Coronary artery (tissue), 2 donors: ENCODE measurements around the gene ZMYND8.
"Not testable (repeated sequence)": the region's sequence is repeated elsewhere in the genome, so short reads cannot be mapped to it uniquely, and the experiment has no call there.

ENCODE experiments used
- DNase-seq: peaks from one replicate; pipeline ENCODE4 v3.0.0-alpha.2; 2017; ENCODE audit warnings: low spot score
- H3K27ac ChIP-seq, 2 donors: fragments of 200-600 bp; sonication (generic); one replicate each; pipeline ENCODE4 v1.5.1; 2016 to 2019
- H3K4me3 ChIP-seq: fragments of 200-600 bp; sonication (generic); 2 replicates; pipeline ENCODE4 v1.5.1; 2016; ENCODE audit warnings: mild to moderate bottlenecking, moderate library complexity
- TF ChIP-seq, protein P1 (sequence below): fragments of 200-600 bp; sonication (generic); IDR thresholded peaks from one replicate; pipeline ENCODE4 v1.5.1; 2019; ENCODE audit warnings: antibody characterized with exemption

Gene ZMYND8

DNA sequence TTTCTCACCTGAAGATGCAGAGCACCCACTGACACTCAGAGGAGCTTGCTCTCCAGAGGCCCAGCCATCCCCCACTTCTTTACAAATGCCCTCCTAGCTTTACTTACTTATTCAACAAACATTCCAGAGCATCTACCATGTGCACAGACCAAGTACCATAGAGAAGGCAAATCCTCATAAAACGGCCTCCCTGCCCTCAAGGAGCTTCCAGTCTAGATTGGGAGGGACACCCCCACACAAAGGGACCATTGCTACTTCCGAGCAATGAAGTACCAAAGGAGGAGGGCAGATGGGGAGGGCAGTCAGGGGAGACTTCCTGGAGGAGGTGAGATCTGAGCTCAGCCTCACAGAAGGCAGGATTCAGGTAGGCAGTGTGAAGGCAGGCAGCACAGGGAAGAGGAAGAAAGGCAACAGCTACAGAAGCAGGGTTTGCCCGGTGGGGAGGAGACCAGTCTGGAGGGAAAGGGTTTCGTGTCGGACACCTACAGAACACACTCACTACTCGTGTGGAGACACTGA lies 108.0 kb downstream of the ZMYND8 start:
- Histone ChIP-seq H3K4me3 (no peak overlapping the region), H3K27ac (no peak overlapping the region)
- TF ChIP-seq, protein P1, sequence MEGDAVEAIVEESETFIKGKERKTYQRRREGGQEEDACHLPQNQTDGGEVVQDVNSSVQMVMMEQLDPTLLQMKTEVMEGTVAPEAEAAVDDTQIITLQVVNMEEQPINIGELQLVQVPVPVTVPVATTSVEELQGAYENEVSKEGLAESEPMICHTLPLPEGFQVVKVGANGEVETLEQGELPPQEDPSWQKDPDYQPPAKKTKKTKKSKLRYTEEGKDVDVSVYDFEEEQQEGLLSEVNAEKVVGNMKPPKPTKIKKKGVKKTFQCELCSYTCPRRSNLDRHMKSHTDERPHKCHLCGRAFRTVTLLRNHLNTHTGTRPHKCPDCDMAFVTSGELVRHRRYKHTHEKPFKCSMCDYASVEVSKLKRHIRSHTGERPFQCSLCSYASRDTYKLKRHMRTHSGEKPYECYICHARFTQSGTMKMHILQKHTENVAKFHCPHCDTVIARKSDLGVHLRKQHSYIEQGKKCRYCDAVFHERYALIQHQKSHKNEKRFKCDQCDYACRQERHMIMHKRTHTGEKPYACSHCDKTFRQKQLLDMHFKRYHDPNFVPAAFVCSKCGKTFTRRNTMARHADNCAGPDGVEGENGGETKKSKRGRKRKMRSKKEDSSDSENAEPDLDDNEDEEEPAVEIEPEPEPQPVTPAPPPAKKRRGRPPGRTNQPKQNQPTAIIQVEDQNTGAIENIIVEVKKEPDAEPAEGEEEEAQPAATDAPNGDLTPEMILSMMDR = no peak
- DNase-seq = no peak

- Histone ChIP-seq H3K4me3 (no peak overlapping the region), H3K27ac (no peak overlapping the region)
- TF ChIP-seq, protein P1 = no peak
- no peak for DNase-seq
Observed at GRCh38 chr20:47247972-47248371, 108.5 kb downstream of the ZMYND8 start.

DNA sequence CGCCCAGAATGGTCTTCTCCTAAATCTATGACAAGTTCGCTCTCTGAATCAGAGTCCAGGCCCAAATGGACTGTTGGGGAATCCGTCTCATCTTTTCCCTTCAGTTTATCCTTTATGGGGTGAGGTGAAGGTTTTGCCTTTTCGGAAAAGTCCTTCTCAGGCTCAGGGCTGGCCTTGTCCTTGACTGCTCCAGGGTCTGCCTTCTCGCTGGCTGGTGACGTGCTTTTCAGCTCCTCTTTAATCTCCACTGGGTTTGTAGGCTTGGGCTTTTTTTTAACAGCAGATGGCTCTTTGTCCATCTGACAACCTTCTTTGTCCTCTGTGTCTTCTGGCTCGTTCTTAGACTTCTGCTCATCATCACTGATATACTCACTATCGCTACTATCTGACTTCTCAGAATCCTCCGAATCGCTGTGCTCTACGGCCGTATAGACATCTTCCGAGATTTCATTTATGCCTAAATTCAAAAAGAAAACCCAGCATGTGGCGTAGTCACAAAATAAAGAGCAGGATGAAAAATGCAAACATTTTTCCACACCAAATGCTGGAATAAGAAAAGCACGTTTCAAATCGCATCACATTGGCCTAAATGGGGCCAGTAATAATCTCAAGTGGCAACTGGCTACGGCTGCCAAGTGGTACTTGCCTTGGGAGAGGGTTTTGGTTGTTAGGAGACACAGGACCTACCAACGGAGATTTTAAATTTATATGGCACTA lies 110.3 kb downstream of the ZMYND8 start:
- H3K4me3 ChIP-seq = no peak overlapping the region
- TF ChIP-seq, protein P1 = no peak
- DNase-seq = no peak

DNA sequence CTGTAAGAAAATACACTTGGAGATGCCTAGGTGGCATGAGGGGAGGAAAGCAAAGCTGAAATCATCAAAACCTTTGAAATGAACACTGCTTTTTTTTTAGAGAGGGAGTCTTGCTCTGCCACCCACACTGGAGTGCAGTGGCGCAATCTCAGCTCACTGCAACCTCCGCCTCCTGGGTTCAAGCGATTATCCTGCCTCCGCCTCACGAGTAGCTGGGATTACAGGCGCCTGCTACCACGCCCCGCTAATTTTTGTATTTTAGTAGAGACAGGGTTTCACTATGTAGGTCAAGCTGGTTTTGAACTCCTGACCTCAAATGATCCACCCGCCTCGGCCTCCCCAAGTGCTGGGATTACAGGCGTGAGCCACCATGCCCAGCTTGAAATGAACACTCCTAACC lies 111.3 kb downstream of the ZMYND8 start:
- not testable (repeated sequence) for H3K27ac ChIP-seq

More for the DNA sequence above, 110.3 kb downstream of the ZMYND8 start:
- H3K27ac ChIP-seq = no peak overlapping the region

DNA sequence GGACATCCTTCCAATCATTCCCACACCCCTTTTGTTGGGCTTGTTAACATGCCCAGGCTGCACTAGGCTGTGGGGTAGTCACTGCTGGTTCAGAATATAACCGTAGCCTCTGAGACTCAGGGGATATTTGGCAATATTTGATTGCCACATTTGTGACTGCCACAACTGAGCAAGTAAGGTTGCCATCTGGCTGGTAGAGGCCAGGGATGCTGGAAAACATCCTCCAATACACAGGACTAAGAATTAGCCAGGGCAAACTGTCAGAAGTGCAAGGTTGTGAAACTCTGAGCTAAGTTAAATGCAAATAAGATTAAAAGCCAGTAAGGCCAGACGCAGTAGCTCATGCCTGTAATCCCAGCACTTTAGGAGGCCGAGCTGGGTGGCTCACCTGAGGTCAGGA lies 112.0 kb downstream of the ZMYND8 start:
- no peak overlapping the region for H3K4me3 ChIP-seq
- H3K27ac ChIP-seq = no peak overlapping the region
- TF ChIP-seq, protein P1 = no peak
- no peak for DNase-seq

More for the DNA sequence above, 111.3 kb downstream of the ZMYND8 start:
- not testable (repeated sequence) for DNase-seq, H3K4me3 ChIP-seq

DNA sequence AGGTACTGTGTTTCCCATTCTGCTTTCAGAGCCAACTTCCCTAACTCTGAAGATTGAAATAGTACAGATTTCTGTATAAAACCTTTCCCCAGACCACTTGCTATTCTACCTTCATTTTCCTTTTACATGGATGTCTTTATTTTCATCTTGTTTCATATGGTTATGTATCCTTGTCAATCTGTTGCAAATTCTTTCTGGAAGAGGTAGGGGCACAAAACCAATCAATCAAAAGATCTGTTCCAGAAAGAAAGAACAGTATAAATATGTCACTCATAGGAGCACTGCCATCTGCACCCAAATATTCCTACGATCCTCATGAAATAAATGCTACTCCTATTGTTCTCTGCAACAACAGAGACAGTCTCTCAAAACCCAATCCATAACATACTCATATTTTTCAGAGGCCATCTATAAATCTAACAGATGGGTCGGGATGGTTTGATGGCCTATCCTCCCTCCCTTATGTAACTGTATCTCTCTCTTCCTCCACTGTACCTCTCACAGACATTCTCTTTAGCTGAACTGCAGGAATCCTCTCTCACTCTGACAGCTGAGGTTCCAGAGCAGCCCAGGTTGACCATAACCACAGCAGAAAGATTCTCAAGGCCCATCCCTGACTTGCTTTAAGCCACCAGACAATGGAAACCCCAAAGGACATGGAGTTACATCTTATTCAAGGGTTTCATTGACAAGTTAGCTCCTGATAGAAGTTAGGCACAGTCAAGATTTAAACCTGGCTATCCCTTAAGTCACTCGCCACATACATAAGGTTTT lies 112.8 kb downstream of the ZMYND8 start:
- no peak for DNase-seq
- Histone ChIP-seq H3K4me3 (no peak overlapping the region), H3K27ac (no peak overlapping the region)
- TF ChIP-seq, protein P1 = no peak

- H3K27ac ChIP-seq = no peak overlapping the region
- H3K4me3 ChIP-seq = no peak overlapping the region
- TF ChIP-seq, protein P1 = no peak
- DNase-seq = no peak
Observed at GRCh38 chr20:47243003-47243402, 113.5 kb downstream of the ZMYND8 start.
